ENCODE measurements around the gene DNAJC11. TPM values are rescaled to one million over a fixed set of nuclear protein-coding genes. Genes with fewer than 3 reads are reported as not detected.

DNAJC11 gene
- total RNA-seq, 1 donor from 2014 or later, result 74.1 TPM

DNA sequence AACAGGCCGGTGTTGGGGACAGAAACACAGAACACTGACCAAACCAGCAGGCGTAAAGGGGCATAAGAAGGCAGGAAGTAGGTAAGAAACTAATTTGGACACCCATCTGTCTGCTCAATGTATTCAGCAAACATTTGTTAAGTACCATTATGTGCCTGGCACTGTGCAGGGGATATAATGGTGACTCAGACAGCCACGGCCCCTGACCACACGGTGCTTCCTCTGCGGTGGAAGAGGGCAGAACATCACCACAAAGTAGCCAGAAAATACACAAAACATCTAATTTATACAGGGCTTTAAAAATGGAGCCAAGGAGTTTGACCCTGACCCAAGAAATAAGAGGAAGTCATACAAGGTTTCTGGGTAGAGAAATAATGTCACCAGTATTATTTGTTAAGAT lies 12.9 kb downstream of the DNAJC11 start:
- Mint-ChIP-seq H3K4me1 (ENCODE audit: low read depth, unreplicated experiment) (peaks cover 9% of the 10 kb centered on the region), H3K27ac (ENCODE audit: unreplicated experiment) (peak overlapping the region; percentile 17), H3K4me3 (ENCODE audit: unreplicated experiment) (no peak overlapping the region), H3K9me3 (ENCODE audit: unreplicated experiment) (no peaks in the 10 kb centered on the region), H3K36me3 (ENCODE audit: unreplicated experiment) (no peaks in the 10 kb centered on the region), H3K27me3 (ENCODE audit: unreplicated experiment) (no peaks in the 10 kb centered on the region)
- DNase-seq, result no peak
- TF ChIP-seq, protein P1, sequence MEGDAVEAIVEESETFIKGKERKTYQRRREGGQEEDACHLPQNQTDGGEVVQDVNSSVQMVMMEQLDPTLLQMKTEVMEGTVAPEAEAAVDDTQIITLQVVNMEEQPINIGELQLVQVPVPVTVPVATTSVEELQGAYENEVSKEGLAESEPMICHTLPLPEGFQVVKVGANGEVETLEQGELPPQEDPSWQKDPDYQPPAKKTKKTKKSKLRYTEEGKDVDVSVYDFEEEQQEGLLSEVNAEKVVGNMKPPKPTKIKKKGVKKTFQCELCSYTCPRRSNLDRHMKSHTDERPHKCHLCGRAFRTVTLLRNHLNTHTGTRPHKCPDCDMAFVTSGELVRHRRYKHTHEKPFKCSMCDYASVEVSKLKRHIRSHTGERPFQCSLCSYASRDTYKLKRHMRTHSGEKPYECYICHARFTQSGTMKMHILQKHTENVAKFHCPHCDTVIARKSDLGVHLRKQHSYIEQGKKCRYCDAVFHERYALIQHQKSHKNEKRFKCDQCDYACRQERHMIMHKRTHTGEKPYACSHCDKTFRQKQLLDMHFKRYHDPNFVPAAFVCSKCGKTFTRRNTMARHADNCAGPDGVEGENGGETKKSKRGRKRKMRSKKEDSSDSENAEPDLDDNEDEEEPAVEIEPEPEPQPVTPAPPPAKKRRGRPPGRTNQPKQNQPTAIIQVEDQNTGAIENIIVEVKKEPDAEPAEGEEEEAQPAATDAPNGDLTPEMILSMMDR (IDR thresholded peaks at IDR 0.05; ENCODE audit: partially characterized antibody, unreplicated experiment), result no peak

DNA sequence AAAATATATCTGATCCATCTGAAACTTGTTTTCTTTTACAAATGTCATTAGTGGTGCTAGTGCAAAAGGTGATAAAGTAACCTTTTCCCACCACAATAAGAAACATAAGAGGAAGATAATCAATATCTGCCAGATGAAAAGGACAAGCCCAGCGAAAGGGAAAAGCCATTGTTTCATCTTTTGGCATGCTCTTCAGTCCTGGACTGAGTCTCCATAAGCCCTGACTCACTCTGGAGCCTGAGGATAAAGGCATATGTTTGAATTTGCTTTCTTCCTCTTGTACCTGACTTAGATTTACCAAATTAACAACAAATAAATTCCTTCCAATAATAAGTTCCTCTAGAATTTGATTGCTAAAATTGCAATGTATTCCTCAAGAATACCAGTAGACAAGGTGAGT lies 13.6 kb downstream of the DNAJC11 start:
- no peaks in the 10 kb centered on the region for H3K9me3 Mint-ChIP-seq (ENCODE audit: unreplicated experiment)
- peaks cover 9% of the 10 kb centered on the region for H3K4me1 Mint-ChIP-seq (ENCODE audit: low read depth, unreplicated experiment)
- H3K4me3 Mint-ChIP-seq (ENCODE audit: unreplicated experiment), result no peak overlapping the region

DNA sequence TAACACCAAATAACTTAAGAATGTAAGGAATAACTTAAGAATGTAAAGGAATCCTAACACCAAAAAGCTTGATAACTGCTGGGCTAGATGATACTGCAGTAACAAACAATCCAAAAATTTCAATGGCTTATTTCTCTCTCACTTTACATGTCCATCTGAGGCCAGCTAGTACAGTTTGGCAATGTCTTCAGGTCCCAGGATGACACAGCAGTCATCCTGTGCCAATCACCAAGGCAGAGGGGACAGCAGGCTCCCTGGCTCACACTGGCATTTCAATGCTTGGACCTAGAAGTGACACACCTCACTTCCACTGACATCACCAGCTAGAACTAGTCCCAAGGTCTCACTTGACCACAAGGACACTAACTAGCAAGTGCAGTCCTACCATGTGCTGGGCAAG lies 15.3 kb downstream of the DNAJC11 start:
- Mint-ChIP-seq H3K27me3 (ENCODE audit: unreplicated experiment) (peaks cover 2% of the 10 kb centered on the region), H3K4me3 (ENCODE audit: unreplicated experiment) (no peak overlapping the region), H3K27ac (ENCODE audit: unreplicated experiment) (no peak overlapping the region), H3K36me3 (ENCODE audit: unreplicated experiment) (no peaks in the 10 kb centered on the region), H3K9me3 (ENCODE audit: unreplicated experiment) (no peaks in the 10 kb centered on the region), H3K4me1 (ENCODE audit: low read depth, unreplicated experiment) (peaks cover 5% of the 10 kb centered on the region)
- DNase-seq, result no peak
- TF ChIP-seq, protein P1 (IDR thresholded peaks at IDR 0.05; ENCODE audit: partially characterized antibody, unreplicated experiment), result no peak

More for the DNA sequence above, 13.6 kb downstream of the DNAJC11 start:
- TF ChIP-seq, protein P1 (IDR thresholded peaks at IDR 0.05; ENCODE audit: partially characterized antibody, unreplicated experiment), result no peak
- no peaks in the 10 kb centered on the region for H3K27me3 Mint-ChIP-seq (ENCODE audit: unreplicated experiment)
- no peak for DNase-seq
- no peaks in the 10 kb centered on the region for H3K36me3 Mint-ChIP-seq (ENCODE audit: unreplicated experiment)
- no peak overlapping the region for H3K27ac Mint-ChIP-seq (ENCODE audit: unreplicated experiment)

DNA sequence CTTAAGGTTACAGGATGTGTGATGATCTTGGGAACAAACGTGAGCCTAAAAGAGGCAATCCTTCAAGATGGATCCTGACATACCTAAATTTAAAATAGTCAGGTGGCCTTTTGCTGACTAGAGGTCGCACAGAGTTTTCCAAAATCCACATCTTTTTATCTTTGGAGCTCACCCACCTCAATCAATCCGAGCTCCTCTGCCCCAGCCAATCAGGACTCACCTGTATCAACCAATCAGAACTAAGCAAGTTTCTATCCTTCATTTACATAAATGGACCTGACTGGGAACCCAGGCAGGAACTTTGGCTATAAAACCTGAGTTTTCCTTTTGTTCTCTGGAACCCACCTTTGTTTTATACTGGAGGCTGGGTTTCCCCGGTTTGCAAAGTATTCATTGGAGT lies 16.2 kb downstream of the DNAJC11 start:
- Mint-ChIP-seq H3K4me3 (ENCODE audit: unreplicated experiment) (no peak overlapping the region), H3K27me3 (ENCODE audit: unreplicated experiment) (peaks cover 2% of the 10 kb centered on the region), H3K36me3 (ENCODE audit: unreplicated experiment) (no peaks in the 10 kb centered on the region), H3K9me3 (ENCODE audit: unreplicated experiment) (no peaks in the 10 kb centered on the region), H3K27ac (ENCODE audit: unreplicated experiment) (no peak overlapping the region), H3K4me1 (ENCODE audit: low read depth, unreplicated experiment) (peaks cover 5% of the 10 kb centered on the region)
- DNase-seq, result no peak
- TF ChIP-seq, protein P1 (IDR thresholded peaks at IDR 0.05; ENCODE audit: partially characterized antibody, unreplicated experiment), result no peak

DNA sequence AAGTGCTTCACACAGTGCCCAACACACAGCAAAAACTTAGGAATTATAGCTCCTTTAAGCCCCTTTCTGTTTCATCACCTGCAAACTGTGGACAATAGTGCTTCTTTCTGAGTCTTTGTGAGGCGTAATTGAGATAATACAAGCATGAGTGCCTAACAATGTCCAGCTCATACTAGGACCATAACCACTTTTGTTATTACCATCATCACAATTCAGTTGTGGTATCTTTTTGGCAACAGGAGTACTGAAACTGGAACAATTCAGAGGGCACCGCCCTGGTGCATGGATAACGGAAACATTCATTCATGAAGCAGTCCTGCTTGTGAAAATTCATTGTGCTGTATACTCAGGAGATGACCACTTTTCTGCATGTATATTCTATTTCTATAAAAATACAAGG lies 18.2 kb downstream of the DNAJC11 start:
- H3K9me3 Mint-ChIP-seq (ENCODE audit: unreplicated experiment), result no peaks in the 10 kb centered on the region
- peaks cover 4% of the 10 kb centered on the region for H3K4me1 Mint-ChIP-seq (ENCODE audit: low read depth, unreplicated experiment)
- peaks cover 2% of the 10 kb centered on the region for H3K27me3 Mint-ChIP-seq (ENCODE audit: unreplicated experiment)
- TF ChIP-seq, protein P1 (IDR thresholded peaks at IDR 0.05; ENCODE audit: partially characterized antibody, unreplicated experiment), result no peak
- H3K36me3 Mint-ChIP-seq (ENCODE audit: unreplicated experiment), result peaks cover 4% of the 10 kb centered on the region
- H3K27ac Mint-ChIP-seq (ENCODE audit: unreplicated experiment), result no peak overlapping the region
- DNase-seq, result no peak
- no peak overlapping the region for H3K4me3 Mint-ChIP-seq (ENCODE audit: unreplicated experiment)
